ENCODE measurements around the gene STK40.

DNA sequence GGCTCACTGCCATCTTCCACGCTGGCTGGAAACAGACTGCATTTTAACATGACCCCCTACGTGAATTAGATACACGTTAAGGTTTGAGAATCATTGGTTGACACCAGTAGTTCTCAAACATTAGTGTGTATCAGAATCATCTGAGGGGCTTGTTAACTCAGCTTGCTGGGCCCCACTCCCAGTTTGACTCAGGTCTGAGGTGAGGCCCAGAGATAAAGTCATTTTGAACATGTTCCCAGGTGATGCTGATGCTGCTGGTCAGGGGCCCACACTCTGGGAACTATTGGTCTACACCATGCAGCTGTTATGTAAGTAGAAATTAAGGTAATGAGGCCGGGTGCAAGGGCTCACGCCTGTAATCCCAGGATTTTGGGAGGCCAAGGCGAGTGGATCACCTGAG lies 10.6 kb upstream of the STK40 start:
- TF ChIP-seq, protein P1, sequence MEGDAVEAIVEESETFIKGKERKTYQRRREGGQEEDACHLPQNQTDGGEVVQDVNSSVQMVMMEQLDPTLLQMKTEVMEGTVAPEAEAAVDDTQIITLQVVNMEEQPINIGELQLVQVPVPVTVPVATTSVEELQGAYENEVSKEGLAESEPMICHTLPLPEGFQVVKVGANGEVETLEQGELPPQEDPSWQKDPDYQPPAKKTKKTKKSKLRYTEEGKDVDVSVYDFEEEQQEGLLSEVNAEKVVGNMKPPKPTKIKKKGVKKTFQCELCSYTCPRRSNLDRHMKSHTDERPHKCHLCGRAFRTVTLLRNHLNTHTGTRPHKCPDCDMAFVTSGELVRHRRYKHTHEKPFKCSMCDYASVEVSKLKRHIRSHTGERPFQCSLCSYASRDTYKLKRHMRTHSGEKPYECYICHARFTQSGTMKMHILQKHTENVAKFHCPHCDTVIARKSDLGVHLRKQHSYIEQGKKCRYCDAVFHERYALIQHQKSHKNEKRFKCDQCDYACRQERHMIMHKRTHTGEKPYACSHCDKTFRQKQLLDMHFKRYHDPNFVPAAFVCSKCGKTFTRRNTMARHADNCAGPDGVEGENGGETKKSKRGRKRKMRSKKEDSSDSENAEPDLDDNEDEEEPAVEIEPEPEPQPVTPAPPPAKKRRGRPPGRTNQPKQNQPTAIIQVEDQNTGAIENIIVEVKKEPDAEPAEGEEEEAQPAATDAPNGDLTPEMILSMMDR (conservative IDR thresholded peaks at IDR 0.05 in 1 of 2, IDR thresholded peaks at IDR 0.05 in 1 of 2; ENCODE audit: low read depth in 1 of 2, low read length in 2 of 2): no peak
- TF ChIP-seq EZH2 (IDR thresholded peaks at IDR 0.05; ENCODE audit: low read length, missing control alignments): no peak
